H1 (cell line): ENCODE results near the gene PGM1. TPM values are rescaled to one million over a fixed set of nuclear protein-coding genes. Genes with fewer than 3 reads are reported as not detected.

Source experiments
- CTCF ChIA-PET: fragments of 300-600 bp; sonication (Branson Sonifier 250); formaldehyde crosslinking; loops from one replicate; lab custom pipeline; 2021; ENCODE audit not compliant: partially characterized antibody; lab: Charles Lee
- POLR2A ChIA-PET: fragments of 300-600 bp; sonication (Branson Sonifier 250); formaldehyde crosslinking; loops from one replicate; lab custom pipeline; 2021; ENCODE audit warnings: inconsistent platforms; ENCODE audit not compliant: partially characterized antibody; lab: Charles Lee
- DNase-seq, 2 experiments: peaks; one replicate each; pipeline versions ENCODE4 v3.0.0 to v3.0.0-alpha.2; 2010 to 2022; ENCODE audit warnings: low spot score in 2 of 2, low read depth in 1 of 2, mixed read lengths in 1 of 2
- FAIRE-seq: peaks from 2 replicates; lab custom pipeline; 2011; peaks lifted over from hg19 to GRCh38; lab: Jason Lieb, UNC
- H2AFZ ChIP-seq: 2 replicates; pipeline ENCODE4 v1.8.1; 2012; ENCODE audit warnings: low read length, inconsistent platforms
- H2AK5ac ChIP-seq: 2 replicates; pipeline ENCODE4 v1.6.1; 2013; ENCODE audit warnings: low read depth, low read length
- H2BK120ac ChIP-seq: replicated peaks from 2 replicates; pipeline ENCODE3; 2013; ENCODE audit warnings: low read depth, low read length, inconsistent platforms
- H2BK12ac ChIP-seq: 2 replicates; pipeline ENCODE4 v1.6.1; 2013; ENCODE audit warnings: low read depth, low read length
- H2BK15ac ChIP-seq: 2 replicates; pipeline ENCODE4 v1.6.1; 2013; ENCODE audit warnings: low read length
- H2BK20ac ChIP-seq: 2 replicates; pipeline ENCODE4 v1.6.1; 2013; ENCODE audit warnings: low read length
- H2BK5ac ChIP-seq: 2 replicates; pipeline ENCODE4 v1.6.1; 2013; ENCODE audit warnings: low read depth, low read length
- H3K14ac ChIP-seq: 2 replicates; pipeline ENCODE4 v1.6.1; 2013; ENCODE audit warnings: inconsistent platforms; ENCODE audit not compliant: insufficient read length
- H3K18ac ChIP-seq: 2 replicates; pipeline ENCODE4 v1.6.1; 2013; ENCODE audit warnings: low read length; ENCODE audit errors: extremely low read depth
- H3K23ac ChIP-seq: 2 replicates; pipeline ENCODE4 v1.6.1; 2013; ENCODE audit warnings: inconsistent platforms; ENCODE audit not compliant: insufficient read length
- H3K23me2 ChIP-seq: 2 replicates; pipeline ENCODE4 v1.6.1; 2013; ENCODE audit warnings: low read depth, low read length
- H3K27ac ChIP-seq: 2 replicates; pipeline ENCODE4 v1.6.1; 2011; ENCODE audit warnings: low read depth, low read length, inconsistent platforms
- H3K27me3 ChIP-seq, 4 experiments: replicated peaks in 1 of 4; 1 replicate in 1 of 4; 2 replicates in 3 of 4; pipeline versions ENCODE4 v1.6.1 to v1.8.1; 2011 to 2013; ENCODE audit warnings: low read length in 3 of 4, mild to moderate bottlenecking in 3 of 4, inconsistent platforms in 2 of 4, mixed read lengths in 2 of 4, moderate library complexity in 1 of 4; ENCODE audit not compliant: control insufficient read depth in 3 of 4, insufficient read depth in 3 of 4; ENCODE audit errors: extremely low read depth in 1 of 4
- H3K36me3 ChIP-seq, 4 experiments: 2 replicates each; pipeline versions ENCODE4 v1.6.1 to v1.8.1; 2011 to 2013; ENCODE audit warnings: mild to moderate bottlenecking in 4 of 4, low read length in 3 of 4, moderate library complexity in 2 of 4, control low read depth in 1 of 4, inconsistent platforms in 1 of 4; ENCODE audit not compliant: insufficient read depth in 4 of 4, control insufficient read depth in 2 of 4
- H3K4ac ChIP-seq: replicated peaks from 2 replicates; pipeline ENCODE3; 2013; ENCODE audit warnings: low read length, low read depth, mixed read lengths, inconsistent platforms; ENCODE audit not compliant: insufficient read length
- H3K4me1 ChIP-seq, 4 experiments: replicated peaks in 1 of 4; 1 replicate in 1 of 4; 2 replicates in 3 of 4; pipeline versions ENCODE4 v1.6.1 to v1.8.1; 2011 to 2013; ENCODE audit warnings: low read length in 3 of 4, inconsistent platforms in 2 of 4, mixed read lengths in 1 of 4; ENCODE audit not compliant: insufficient read depth in 4 of 4, control insufficient read depth in 3 of 4
- H3K4me2 ChIP-seq, 2 experiments: 2 replicates each; pipeline versions ENCODE4 v1.6.1 to v1.8.1; 2011 to 2013; ENCODE audit warnings: low read depth in 2 of 2, low read length in 2 of 2, control low read depth in 1 of 2, inconsistent platforms in 1 of 2, mild to moderate bottlenecking in 1 of 2; ENCODE audit not compliant: insufficient read depth in 1 of 2
- H3K4me3 ChIP-seq, 4 experiments: fragments of 200-600, 300-600 bp in 1 of 4; sonication (generic), shearing (Covaris generic), sonication (Bioruptor Twin) in 1 of 4; 2 replicates each; pipeline versions ENCODE4 v1.5.1 to v1.8.1; 2011 to 2016; ENCODE audit warnings: low read length in 4 of 4, low read depth in 3 of 4, control low read depth in 2 of 4, inconsistent platforms in 2 of 4, mild to moderate bottlenecking in 2 of 4, mixed read lengths in 1 of 4, moderate library complexity in 1 of 4; ENCODE audit not compliant: insufficient read depth in 2 of 4; ENCODE audit errors: extremely low read depth in 1 of 4
- H3K56ac ChIP-seq: replicated peaks from 2 replicates; pipeline ENCODE3; 2013; ENCODE audit warnings: low read depth, mild to moderate bottlenecking, mixed read lengths, low read length, inconsistent platforms; ENCODE audit not compliant: insufficient read length
- H3K79me1 ChIP-seq: 2 replicates; pipeline ENCODE4 v1.6.1; 2013; ENCODE audit warnings: low read depth, low read length, control low read depth
- H3K79me2 ChIP-seq, 2 experiments: 2 replicates each; pipeline versions ENCODE4 v1.6.1 to v1.8.1; 2012 to 2013; ENCODE audit warnings: low read length in 2 of 2, mild to moderate bottlenecking in 2 of 2, inconsistent platforms in 1 of 2; ENCODE audit not compliant: insufficient read depth in 2 of 2, control insufficient read depth in 1 of 2
- H3K9ac ChIP-seq, 4 experiments: replicated peaks in 1 of 4; 1 replicate in 1 of 4; 2 replicates in 3 of 4; pipeline versions ENCODE4 v1.6.1 to v1.8.1; 2011 to 2013; ENCODE audit warnings: low read depth in 3 of 4, low read length in 3 of 4, control low read depth in 2 of 4, mild to moderate bottlenecking in 2 of 4, moderate library complexity in 2 of 4, inconsistent platforms in 1 of 4; ENCODE audit errors: extremely low read depth in 1 of 4
- H3K9me3 ChIP-seq, 2 experiments: 2 replicates each; pipeline versions ENCODE4 v1.6.1 to v1.8.1; 2012 to 2013; ENCODE audit warnings: mild to moderate bottlenecking in 2 of 2, moderate library complexity in 2 of 2, control low read depth in 1 of 2, inconsistent platforms in 1 of 2, low read depth in 1 of 2, low read length in 1 of 2, mixed read lengths in 1 of 2; ENCODE audit not compliant: insufficient read depth in 2 of 2
- H4K20me1 ChIP-seq, 2 experiments: replicated peaks in 1 of 2; 2 replicates each; pipeline versions ENCODE3 to v1.8.1; 2011 to 2013; ENCODE audit warnings: inconsistent platforms in 2 of 2, low read length in 2 of 2, mild to moderate bottlenecking in 1 of 2; ENCODE audit not compliant: insufficient read depth in 2 of 2, control insufficient read depth in 1 of 2
- H4K5ac ChIP-seq: 2 replicates; pipeline ENCODE4 v1.6.1; 2013; ENCODE audit warnings: low read length, low read depth, mixed read lengths, inconsistent platforms; ENCODE audit not compliant: insufficient read length
- H4K8ac ChIP-seq: 2 replicates; pipeline ENCODE4 v1.8.0; 2013; ENCODE audit warnings: mild to moderate bottlenecking, moderate library complexity, low read length, inconsistent platforms; ENCODE audit not compliant: insufficient read depth; ENCODE audit errors: extremely low read depth
- H4K91ac ChIP-seq: replicated peaks from 2 replicates; pipeline ENCODE3; 2013; ENCODE audit warnings: low read length, mixed read lengths, inconsistent platforms; ENCODE audit not compliant: insufficient read length
- BACH1 ChIP-seq: IDR thresholded peaks from 2 replicates; pipeline ENCODE4 v1.6.1; 2012; ENCODE audit warnings: low read length, improper control_type of control experiment
- HDAC2 ChIP-seq, 2 experiments: fragments of 300-600 bp in 1 of 2; sonication (generic) in 1 of 2; IDR thresholded peaks; 2 replicates each; pipeline ENCODE4 v1.6.1; 2011 to 2012; ENCODE audit warnings: low read depth in 2 of 2, low read length in 2 of 2, mild to moderate bottlenecking in 2 of 2, moderate library complexity in 2 of 2, borderline replicate concordance in 1 of 2, inconsistent platforms in 1 of 2
- RNF2 ChIP-seq: fragments of 200-900, 300-1000 bp; sonication (generic); IDR thresholded peaks from 2 replicates; pipeline ENCODE4 v1.7.1; 2016; ENCODE audit warnings: borderline replicate concordance, low read depth, mild to moderate bottlenecking, antibody characterized with exemption, low read length; ENCODE audit not compliant: poor library complexity, severe bottlenecking; ENCODE audit errors: missing control alignments
- TAF1 ChIP-seq: IDR thresholded peaks from 2 replicates; pipeline ENCODE4 v1.6.1; 2011; ENCODE audit warnings: mild to moderate bottlenecking, low read depth, low read length
- TEAD4 ChIP-seq: IDR thresholded peaks from 2 replicates; pipeline ENCODE4 v1.6.1; 2012; ENCODE audit warnings: low read depth, low read length, inconsistent platforms, mixed read lengths
- WGBS, 2 experiments: shearing (Covaris generic) in 1 of 2; methylation state at CpG; one replicate each; pipeline versions ENCODE4 v1.1.6 to v1.1.7; 2013 to 2015; ENCODE audit warnings: low lambda C conversion rate in 2 of 2, mixed read lengths in 2 of 2, inconsistent platforms in 1 of 2, low coverage in 1 of 2, missing lambda C conversion rate in 1 of 2; ENCODE audit not compliant: insufficient replicate concordance in 2 of 2, insufficient coverage in 1 of 2, insufficient read length in 1 of 2; ENCODE audit errors: extremely low coverage in 1 of 2, missing lambda C conversion rate in 1 of 2; 5-methylcytosine and 5-hydroxymethylcytosine counted together
- polyA plus RNA-seq, 7 experiments: library from polyadenylated mRNA; depleted of rRNA in 3 of 7; stranded (reverse) in 5 of 7; unstranded in 2 of 7; fragments of >200 nt in 5 of 7; fragments of 200-250 nt in 2 of 7; gene quantifications; 1 replicate in 5 of 7; 2 replicates in 1 of 7; 4 replicates in 1 of 7; pipeline versions ENCODE4 v1.2.1 to v1.2.3, GENCODE V29; 2011 to 2013; ENCODE audit warnings: missing spikeins in 2 of 7, mixed read lengths in 2 of 7
- total RNA-seq: library from RNA; stranded (reverse); fragmentation: NEBNext Ultra II Directional; extraction: Animal tissue kit (Norgen Biotek cat#: 25700); gene quantifications from 2 replicates; pipeline ENCODE4 v1.2.1, GENCODE V29; 2021
- TF ChIP-seq, protein P1 (sequence below): IDR thresholded peaks from 2 replicates; pipeline ENCODE4 v1.6.1; 2011; ENCODE audit warnings: low read length, improper control_type of control experiment

Gene PGM1
- total and polyA plus RNA-seq, 2 of the 8 experiments (the other 6 are each of a cell fraction or from before 2014, with no cell fraction given) = 33.0 to 65.4 TPM

- POLR2A ChIA-PET = interaction anchor here (0.6 to 2.4 kb wide), 2 partner anchors 11 to 21 kb away, joined by 4 to 9 read pairs; no protein-coding TSS in a partner anchor
- Histone ChIP-seq H2BK20ac (no peak overlapping the region), H3K27ac (no peak overlapping the region), H2BK5ac (peak overlapping the region; percentile 71; the same call in 1 of the 2 replicates), H3K79me1 (no peaks in the 10 kb centered on the region), H4K5ac (no peak overlapping the region), H3K36me3 (no peaks in the 10 kb centered on the region), H3K4me1 (0 out of 7 replicates have a peak, but pooled peaks cover 0 to 2% (median 0%) of the 10 kb centered on the region in 4 experiments), H3K79me2 (no peaks in the 10 kb centered on the region), H3K23me2 (no peaks in the 10 kb centered on the region; the same call in 1 of the 2 replicates), H3K27me3 (no peaks in the 10 kb centered on the region), H3K56ac (no peak overlapping the region), H2BK12ac (peak overlapping the region; percentile 78; the same call in 1 of the 2 replicates), H4K8ac (no peak overlapping the region), H2AFZ (no peak overlapping the region), H3K9ac (no peak overlapping the region), H3K4me3 (no peak overlapping the region), H3K4me2 (no peak overlapping the region), H2BK120ac (no peak overlapping the region), H4K20me1 (no peaks in the 10 kb centered on the region), H3K9me3 (0 out of 4 replicates have a peak, but pooled peaks cover 0 to 3% of the 10 kb centered on the region in 2 experiments), H3K23ac (no peak overlapping the region), H2AK5ac (no peak overlapping the region), H3K4ac (no peak overlapping the region), H4K91ac (peak overlapping the region; percentile 45), H2BK15ac (no peak overlapping the region; the same call in 1 of the 2 replicates), H3K18ac (no peak overlapping the region; the same call in 1 of the 2 replicates), H3K14ac (no peak overlapping the region)
- WGBS, 2 experiments = 87% methylated on average over 10 of the region's 10 CpGs; no CpG with 5 or more reads in 1 of the 2 experiments
- FAIRE-seq (no peak), DNase-seq (no peak)
- CTCF ChIA-PET = interaction anchor here (0.8 to 5.6 kb wide), 13 partner anchors 9 to 590 kb away, joined by 3 to 35 read pairs (median 4); no protein-coding TSS in a partner anchor
- TF ChIP-seq BACH1 (no peak), TEAD4 (no peak), RNF2 (no peak), TAF1 (no peak), HDAC2 (IDR thresholded peaks at IDR 0.05; ENCODE audit: borderline replicate concordance in 1 of 2, low read depth in 2 of 2, low read length in 2 of 2) (no peak)
- TF ChIP-seq, protein P1, sequence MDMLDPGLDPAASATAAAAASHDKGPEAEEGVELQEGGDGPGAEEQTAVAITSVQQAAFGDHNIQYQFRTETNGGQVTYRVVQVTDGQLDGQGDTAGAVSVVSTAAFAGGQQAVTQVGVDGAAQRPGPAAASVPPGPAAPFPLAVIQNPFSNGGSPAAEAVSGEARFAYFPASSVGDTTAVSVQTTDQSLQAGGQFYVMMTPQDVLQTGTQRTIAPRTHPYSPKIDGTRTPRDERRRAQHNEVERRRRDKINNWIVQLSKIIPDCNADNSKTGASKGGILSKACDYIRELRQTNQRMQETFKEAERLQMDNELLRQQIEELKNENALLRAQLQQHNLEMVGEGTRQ = no peak
Measured at GRCh38 chr1:63662056-63662836, 69.0 kb downstream of the PGM1 start.
